ENCODE measurements around the gene HSD3B1. TPM values are rescaled to one million over a fixed set of nuclear protein-coding genes. Genes with fewer than 3 reads are reported as not detected.

The HSD3B1 gene
- not detected for total RNA-seq (2013)
- not detected for polyA plus RNA-seq
- not detected in 2 replicates for polyA minus RNA-seq
- total RNA-seq: 0 to 1.3 (median 0) reads per million in 11 experiments

DNA sequence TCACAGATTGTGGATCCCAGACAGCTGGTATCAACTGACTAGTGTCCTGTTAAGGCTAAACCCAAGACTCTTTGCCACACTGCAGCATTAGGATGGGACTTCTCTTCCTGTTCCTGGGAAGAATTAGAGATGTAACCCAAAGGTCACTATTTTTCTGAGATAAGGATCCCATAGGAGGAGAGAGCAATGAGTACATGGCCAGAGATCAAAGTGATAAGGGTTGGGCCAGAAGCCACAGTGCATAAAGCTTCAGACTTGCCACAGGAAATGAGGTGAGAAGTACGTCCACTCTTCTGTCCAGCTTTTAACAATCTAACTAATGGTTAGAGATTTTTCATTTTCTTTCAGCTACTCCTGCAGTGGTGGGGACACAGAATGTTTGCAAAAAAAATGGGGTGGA is at the start of gene HSD3B1:
TSS of gene HSD3B1 (plus strand) at position 270 of the 400 bp plus-strand sequence. CDS start 267 bp downstream, outside the sequence.
- peaks cover 0 to 10% (median 3%) of the 10 kb centered on the region in 3 donors for H3K27me3 Mint-ChIP-seq (ENCODE audit: low read depth in 3 of 3)
- H3K27ac Mint-ChIP-seq: peak within 1 kb of the TSS in 1 of 7 donors; percentile 66
- no peak within 1 kb of the TSS for H3K4me3 Mint-ChIP-seq
- H3K27me3 ChIP-seq (ENCODE audit: control insufficient read depth in 2 of 2, insufficient read depth in 2 of 2, low read length in 2 of 2): no peaks in the 10 kb centered on the region
- WGBS (ENCODE audit: insufficient coverage): no CpG with 5 or more reads among the region's 1 CpG
- H3K79me2 ChIP-seq (ENCODE audit: insufficient read depth, low read length): no peaks in the 10 kb centered on the region
- no peak for DNase-seq
- H3K36me3 ChIP-seq (replicated peaks in 1 of 2; ENCODE audit: control insufficient read depth in 1 of 2, insufficient read depth in 2 of 2, low read length in 2 of 2): no peaks in the 10 kb centered on the region
- H3K27ac ChIP-seq (ENCODE audit: low read depth in 1 of 2, low read length in 2 of 2): no peak within 1 kb of the TSS
- intact Hi-C loops (cut with micrococcal nuclease): no loop called here
- no peaks in the 10 kb centered on the region for H3K4me1 Mint-ChIP-seq
- H3K9me3 Mint-ChIP-seq: peaks cover 0 to 7% (median 2%) of the 10 kb centered on the region in 7 donors
- H3K4me3 ChIP-seq (replicated peaks in 1 of 3; ENCODE audit: low read depth in 2 of 3, low read length in 3 of 3): no peak within 1 kb of the TSS
- H4K20me1 ChIP-seq (ENCODE audit: insufficient read depth, low read length): no peaks in the 10 kb centered on the region
- H3K36me3 Mint-ChIP-seq: no peaks in the 10 kb centered on the region
- no peak within 1 kb of the TSS for H2AFZ ChIP-seq (ENCODE audit: insufficient read depth, low read depth, low read length, poor library complexity, severe bottlenecking)
- H3K4me1 ChIP-seq (ENCODE audit: control insufficient read depth in 1 of 2, insufficient read depth in 2 of 2, low read length in 2 of 2): no peaks in the 10 kb centered on the region
- no peaks in the 10 kb centered on the region for H3K9me3 ChIP-seq (replicated peaks in 1 of 2; ENCODE audit: control insufficient read depth in 1 of 2, insufficient read depth in 1 of 2, low read length in 2 of 2)
- TF ChIP-seq, protein P1, sequence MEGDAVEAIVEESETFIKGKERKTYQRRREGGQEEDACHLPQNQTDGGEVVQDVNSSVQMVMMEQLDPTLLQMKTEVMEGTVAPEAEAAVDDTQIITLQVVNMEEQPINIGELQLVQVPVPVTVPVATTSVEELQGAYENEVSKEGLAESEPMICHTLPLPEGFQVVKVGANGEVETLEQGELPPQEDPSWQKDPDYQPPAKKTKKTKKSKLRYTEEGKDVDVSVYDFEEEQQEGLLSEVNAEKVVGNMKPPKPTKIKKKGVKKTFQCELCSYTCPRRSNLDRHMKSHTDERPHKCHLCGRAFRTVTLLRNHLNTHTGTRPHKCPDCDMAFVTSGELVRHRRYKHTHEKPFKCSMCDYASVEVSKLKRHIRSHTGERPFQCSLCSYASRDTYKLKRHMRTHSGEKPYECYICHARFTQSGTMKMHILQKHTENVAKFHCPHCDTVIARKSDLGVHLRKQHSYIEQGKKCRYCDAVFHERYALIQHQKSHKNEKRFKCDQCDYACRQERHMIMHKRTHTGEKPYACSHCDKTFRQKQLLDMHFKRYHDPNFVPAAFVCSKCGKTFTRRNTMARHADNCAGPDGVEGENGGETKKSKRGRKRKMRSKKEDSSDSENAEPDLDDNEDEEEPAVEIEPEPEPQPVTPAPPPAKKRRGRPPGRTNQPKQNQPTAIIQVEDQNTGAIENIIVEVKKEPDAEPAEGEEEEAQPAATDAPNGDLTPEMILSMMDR (IDR thresholded peaks at IDR 0.05): no peak
- no peak within 1 kb of the TSS for H3K9ac ChIP-seq (ENCODE audit: insufficient read depth, low read length, poor library complexity, severe bottlenecking)
- no peak within 1 kb of the TSS for H3K4me2 ChIP-seq (replicated peaks; ENCODE audit: extremely low read depth, low read length, poor library complexity, severe bottlenecking)

DNA sequence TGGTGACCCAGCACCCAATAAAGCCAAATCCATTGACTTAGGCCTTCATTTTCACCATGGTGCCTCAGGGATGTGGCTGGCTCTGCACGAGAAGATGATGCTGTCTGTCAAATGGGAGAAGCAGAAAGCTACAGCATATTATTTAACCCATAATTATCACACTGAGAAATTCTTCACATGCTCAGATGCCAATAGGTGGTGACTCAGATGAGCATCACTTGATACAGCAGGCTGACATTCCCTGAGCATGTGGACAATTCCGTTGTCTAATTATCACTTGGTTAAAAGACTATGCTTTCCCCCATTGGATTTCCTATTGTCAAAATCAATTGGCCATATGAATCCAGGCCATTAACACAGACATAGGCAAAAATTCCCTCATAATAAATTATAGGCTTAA is 44.0 kb upstream of the HSD3B1 start:
- intact Hi-C loops (cut with micrococcal nuclease): no loop called here
- no peak overlapping the region for H3K4me2 ChIP-seq (replicated peaks; ENCODE audit: extremely low read depth, low read length, poor library complexity, severe bottlenecking)
- no CpG with 5 or more reads among the region's 2 CpGs for WGBS (ENCODE audit: insufficient coverage)
- TF ChIP-seq, protein P1 (IDR thresholded peaks at IDR 0.05): no peak
- Mint-ChIP-seq H3K36me3 (no peaks in the 10 kb centered on the region), H3K4me3 (no peak overlapping the region), H3K4me1 (peaks cover 4% of the 10 kb centered on the region), H3K27me3 (ENCODE audit: low read depth in 3 of 3) (peaks cover 3 to 4% (median 3%) of the 10 kb centered on the region in 3 donors), H3K9me3 (peaks cover 0 to 6% (median 2%) of the 10 kb centered on the region in 7 donors), H3K27ac (no peak overlapping the region)
- no peak overlapping the region for H2AFZ ChIP-seq (ENCODE audit: insufficient read depth, low read depth, low read length, poor library complexity, severe bottlenecking)
- H3K9ac ChIP-seq (ENCODE audit: insufficient read depth, low read length, poor library complexity, severe bottlenecking): no peak overlapping the region
- DNase-seq: no peak
- H3K27me3 ChIP-seq (ENCODE audit: control insufficient read depth in 2 of 2, insufficient read depth in 2 of 2, low read length in 2 of 2): no peaks in the 10 kb centered on the region
- no peaks in the 10 kb centered on the region for H3K9me3 ChIP-seq (replicated peaks in 1 of 2; ENCODE audit: control insufficient read depth in 1 of 2, insufficient read depth in 1 of 2, low read length in 2 of 2)
- H3K79me2 ChIP-seq (ENCODE audit: insufficient read depth, low read length): no peaks in the 10 kb centered on the region
- H3K4me3 ChIP-seq (replicated peaks in 1 of 3; ENCODE audit: low read depth in 2 of 3, low read length in 3 of 3): no peak overlapping the region
- H3K27ac ChIP-seq (ENCODE audit: low read depth in 1 of 2, low read length in 2 of 2): no peak overlapping the region
- no peaks in the 10 kb centered on the region for H4K20me1 ChIP-seq (ENCODE audit: insufficient read depth, low read length)
- no peaks in the 10 kb centered on the region for H3K36me3 ChIP-seq (replicated peaks in 1 of 2; ENCODE audit: control insufficient read depth in 1 of 2, insufficient read depth in 2 of 2, low read length in 2 of 2)
- no peaks in the 10 kb centered on the region for H3K4me1 ChIP-seq (ENCODE audit: control insufficient read depth in 1 of 2, insufficient read depth in 2 of 2, low read length in 2 of 2)
